Cardiac muscle cell (in vitro differentiated cells and primary cell): ENCODE measurements around the gene TMA7B. TPM values are rescaled to one million over a fixed set of nuclear protein-coding genes. Genes with fewer than 3 reads are reported as not detected.

ENCODE experiments used
- DNase-seq, 2 donors: peaks; one replicate each; pipeline versions ENCODE4 v3.0.0 to v3.0.0-alpha.2; 2010 to 2017; ENCODE audit warnings: low read depth in 1 of 2, low spot score in 1 of 2
- H3K27ac ChIP-seq: fragments of 200-600 bp; sonication (generic); 2 replicates; pipeline ENCODE4 v1.5.1; 2016
- H3K27me3 ChIP-seq: fragments of 200-600 bp; sonication (generic); 2 replicates; pipeline ENCODE4 v1.6.0; 2016; ENCODE audit warnings: control low read depth
- H3K36me3 ChIP-seq: fragments of 200-600 bp; sonication (generic); 2 replicates; pipeline ENCODE4 v1.5.1; 2016; ENCODE audit warnings: control low read depth
- H3K4me1 ChIP-seq: fragments of 200-600 bp; sonication (generic); 2 replicates; pipeline ENCODE4 v1.8.1; 2017; ENCODE audit warnings: low read depth, mild to moderate bottlenecking, mixed run types
- H3K4me3 ChIP-seq: fragments of 200-600 bp; sonication (generic); 2 replicates; pipeline ENCODE4 v1.5.1; 2016; ENCODE audit warnings: mild to moderate bottlenecking
- H3K9me3 ChIP-seq: fragments of 200-600 bp; sonication (generic); 2 replicates; pipeline ENCODE4 v1.5.1; 2017; ENCODE audit warnings: low read depth, mild to moderate bottlenecking, control low read depth
- CTCF ChIP-seq: IDR thresholded peaks from 2 replicates; pipeline ENCODE4 v1.5.1; 2012; ENCODE audit warnings: low read depth, mild to moderate bottlenecking, low read length
- polyA plus RNA-seq: library from polyadenylated mRNA; unstranded; fragments of >200 nt; fragmentation: Nextera tagmentation; extraction: Ambion mirVana; gene quantifications from 2 replicates; pipeline ENCODE4 v1.2.1, GENCODE V29; 2016
- total RNA-seq: library from RNA; depleted of rRNA; stranded (reverse); fragments of >200 nt; gene quantifications from 2 replicates; pipeline ENCODE4 v1.2.3, GENCODE V29; 2016

The TMA7B gene
- total and polyA plus RNA-seq, 2 experiments from 2014 or later = not detected

DNA sequence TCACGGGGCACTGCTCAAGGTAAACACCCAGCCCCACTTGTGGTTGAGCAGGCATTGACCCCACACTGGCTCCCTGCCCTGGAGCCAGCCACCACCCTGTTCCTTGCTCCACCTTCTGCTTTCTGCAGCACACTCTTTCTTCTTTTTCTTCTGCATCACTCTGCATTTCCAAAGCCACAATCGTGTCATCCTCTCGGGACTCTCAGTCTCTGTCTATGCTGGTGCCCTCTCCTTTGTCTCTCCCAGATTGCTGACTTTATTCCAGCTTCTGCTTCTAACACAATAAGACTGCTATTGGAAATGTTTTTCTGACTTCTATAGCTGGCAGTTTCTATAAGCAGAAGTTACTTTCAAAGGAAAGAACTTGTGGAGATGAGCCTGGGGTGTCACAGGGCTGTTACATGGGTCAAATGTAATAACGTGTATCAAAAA is 44.9 kb upstream of the TMA7B start:
- no peaks in the 10 kb centered on the region for H3K9me3 ChIP-seq
- no peaks in the 10 kb centered on the region for H3K27me3 ChIP-seq
- DNase-seq = no peak
- H3K36me3 ChIP-seq = no peaks in the 10 kb centered on the region
- TF ChIP-seq CTCF = no peak
- H3K27ac ChIP-seq = no peak overlapping the region
- H3K4me1 ChIP-seq = peaks cover 23% of the 10 kb centered on the region
- no peak overlapping the region for H3K4me3 ChIP-seq

DNA sequence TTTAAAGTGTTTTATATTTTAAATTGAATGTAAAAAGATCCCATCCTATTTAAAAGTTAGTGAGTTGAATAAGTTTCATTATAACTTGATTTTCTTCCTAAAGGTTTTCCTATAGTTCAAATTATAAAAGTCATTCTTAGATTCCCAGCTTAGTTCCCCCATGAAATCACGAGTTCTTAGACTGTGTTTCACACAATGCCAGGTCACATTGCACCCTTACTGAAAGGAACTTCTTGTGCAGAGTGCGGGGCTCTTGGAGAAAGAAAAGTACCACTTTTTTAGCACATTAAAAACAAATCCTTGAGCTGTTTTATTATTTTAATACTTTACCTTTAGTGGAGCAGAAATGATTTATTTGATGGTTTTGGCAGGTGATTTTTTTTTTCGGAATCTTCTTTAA is 43.7 kb upstream of the TMA7B start:
- H3K27me3 ChIP-seq = no peaks in the 10 kb centered on the region
- H3K4me3 ChIP-seq = no peak overlapping the region
- DNase-seq = no peak
- H3K4me1 ChIP-seq = peaks cover 23% of the 10 kb centered on the region
- no peak overlapping the region for H3K27ac ChIP-seq
- TF ChIP-seq CTCF = no peak
- no peaks in the 10 kb centered on the region for H3K9me3 ChIP-seq
- H3K36me3 ChIP-seq = no peaks in the 10 kb centered on the region

- Histone ChIP-seq H3K4me1 (peaks cover 23% of the 10 kb centered on the region), H3K36me3 (no peaks in the 10 kb centered on the region), H3K9me3 (no peaks in the 10 kb centered on the region), H3K27ac (no peak overlapping the region), H3K4me3 (no peak overlapping the region), H3K27me3 (no peaks in the 10 kb centered on the region)
- no peak for DNase-seq
- TF ChIP-seq CTCF = no peak
Observed at GRCh38 chr22:39917197-39917643, 43.0 kb upstream of the TMA7B start.

GRCh38 chr22:39917776-39918495 is 42.3 kb upstream of the TMA7B start:
- Histone ChIP-seq H3K27ac (no peak overlapping the region), H3K9me3 (no peaks in the 10 kb centered on the region), H3K4me3 (no peak overlapping the region), H3K4me1 (peaks cover 23% of the 10 kb centered on the region), H3K36me3 (no peaks in the 10 kb centered on the region), H3K27me3 (no peaks in the 10 kb centered on the region)
- TF ChIP-seq CTCF = no peak
- peak in 1 of 2 donors; percentile 27 for DNase-seq

GRCh38 chr22:39920134-39920743 is 40.0 kb upstream of the TMA7B start:
- Histone ChIP-seq H3K27me3 (no peaks in the 10 kb centered on the region), H3K36me3 (no peaks in the 10 kb centered on the region), H3K4me3 (no peak overlapping the region), H3K9me3 (no peaks in the 10 kb centered on the region), H3K27ac (no peak overlapping the region), H3K4me1 (peaks cover 16% of the 10 kb centered on the region)
- no peak for DNase-seq
- no peak for TF ChIP-seq CTCF
